HL-60 (cell line): ENCODE data around the gene BAAT.

Experiments
- DNase-seq, 2 experiments: peaks; one replicate each; pipeline ENCODE4 v3.0.0-alpha.2; 2010 to 2020; ENCODE audit warnings: low read depth in 1 of 2, low spot score in 1 of 2
- H3K27ac ChIP-seq: fragments of 250-450 bp; sonication (Bioruptor Pico); replicated peaks from 2 replicates; pipeline ENCODE4 v1.5.1; 2020; ENCODE audit warnings: mild to moderate bottlenecking, moderate library complexity
- H3K27me3 ChIP-seq: fragments of 250-450 bp; sonication (Bioruptor Pico); 2 replicates; pipeline ENCODE4 v1.5.1; 2021; ENCODE audit warnings: mild to moderate bottlenecking, moderate library complexity; ENCODE audit not compliant: insufficient read depth, poor library complexity, severe bottlenecking
- H3K4me3 ChIP-seq: replicated peaks from 2 replicates; pipeline ENCODE4 v1.5.1; 2011; ENCODE audit warnings: mild to moderate bottlenecking, control low read depth, low read length; ENCODE audit not compliant: insufficient read depth
- GABPA ChIP-seq: IDR thresholded peaks from 2 replicates; pipeline ENCODE4 v1.6.1; 2012; ENCODE audit warnings: low read depth
- POLR2AphosphoS5 ChIP-seq: IDR thresholded peaks from 2 replicates; pipeline ENCODE4 v1.6.1; 2012; ENCODE audit warnings: low read depth
- SPI1 ChIP-seq: IDR thresholded peaks from 2 replicates; pipeline ENCODE4 v1.6.1; 2012; ENCODE audit warnings: low read depth, mild to moderate bottlenecking, borderline replicate concordance
- TF ChIP-seq, protein P1 (sequence below): IDR thresholded peaks from 2 replicates; pipeline ENCODE4 v1.6.1; 2012; ENCODE audit warnings: low read depth; ENCODE audit not compliant: insufficient replicate concordance
- TF ChIP-seq, protein P2 (sequence below): IDR thresholded peaks from one replicate; pipeline ENCODE4 v1.5.1; 2011; ENCODE audit warnings: low read length, control low read depth, inconsistent platforms; ENCODE audit not compliant: insufficient read depth

Gene BAAT

DNA sequence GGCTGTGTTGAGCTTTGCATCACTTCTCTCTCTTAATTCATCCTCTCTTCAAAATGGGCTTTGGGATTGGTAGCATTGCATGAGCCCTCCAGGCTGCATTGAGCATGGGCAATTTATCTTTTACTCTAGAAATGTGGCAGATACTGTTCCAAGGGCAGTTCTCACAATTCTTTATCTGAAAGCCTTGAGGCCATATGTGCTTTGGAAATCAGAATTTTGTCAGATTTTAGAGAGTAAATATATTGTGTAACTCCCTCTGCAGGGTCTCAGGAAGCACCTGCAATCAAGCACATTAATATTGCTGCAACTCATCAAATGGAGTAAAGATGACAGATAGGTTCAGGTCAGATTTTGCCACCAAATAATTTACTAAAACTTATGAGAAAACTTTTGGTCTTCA lies 33.2 kb upstream of the BAAT start:
- TF ChIP-seq SPI1 (no peak), GABPA (no peak), POLR2AphosphoS5 (no peak)
- TF ChIP-seq, protein P1, sequence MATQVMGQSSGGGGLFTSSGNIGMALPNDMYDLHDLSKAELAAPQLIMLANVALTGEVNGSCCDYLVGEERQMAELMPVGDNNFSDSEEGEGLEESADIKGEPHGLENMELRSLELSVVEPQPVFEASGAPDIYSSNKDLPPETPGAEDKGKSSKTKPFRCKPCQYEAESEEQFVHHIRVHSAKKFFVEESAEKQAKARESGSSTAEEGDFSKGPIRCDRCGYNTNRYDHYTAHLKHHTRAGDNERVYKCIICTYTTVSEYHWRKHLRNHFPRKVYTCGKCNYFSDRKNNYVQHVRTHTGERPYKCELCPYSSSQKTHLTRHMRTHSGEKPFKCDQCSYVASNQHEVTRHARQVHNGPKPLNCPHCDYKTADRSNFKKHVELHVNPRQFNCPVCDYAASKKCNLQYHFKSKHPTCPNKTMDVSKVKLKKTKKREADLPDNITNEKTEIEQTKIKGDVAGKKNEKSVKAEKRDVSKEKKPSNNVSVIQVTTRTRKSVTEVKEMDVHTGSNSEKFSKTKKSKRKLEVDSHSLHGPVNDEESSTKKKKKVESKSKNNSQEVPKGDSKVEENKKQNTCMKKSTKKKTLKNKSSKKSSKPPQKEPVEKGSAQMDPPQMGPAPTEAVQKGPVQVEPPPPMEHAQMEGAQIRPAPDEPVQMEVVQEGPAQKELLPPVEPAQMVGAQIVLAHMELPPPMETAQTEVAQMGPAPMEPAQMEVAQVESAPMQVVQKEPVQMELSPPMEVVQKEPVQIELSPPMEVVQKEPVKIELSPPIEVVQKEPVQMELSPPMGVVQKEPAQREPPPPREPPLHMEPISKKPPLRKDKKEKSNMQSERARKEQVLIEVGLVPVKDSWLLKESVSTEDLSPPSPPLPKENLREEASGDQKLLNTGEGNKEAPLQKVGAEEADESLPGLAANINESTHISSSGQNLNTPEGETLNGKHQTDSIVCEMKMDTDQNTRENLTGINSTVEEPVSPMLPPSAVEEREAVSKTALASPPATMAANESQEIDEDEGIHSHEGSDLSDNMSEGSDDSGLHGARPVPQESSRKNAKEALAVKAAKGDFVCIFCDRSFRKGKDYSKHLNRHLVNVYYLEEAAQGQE, result no peak
- TF ChIP-seq, protein P2, sequence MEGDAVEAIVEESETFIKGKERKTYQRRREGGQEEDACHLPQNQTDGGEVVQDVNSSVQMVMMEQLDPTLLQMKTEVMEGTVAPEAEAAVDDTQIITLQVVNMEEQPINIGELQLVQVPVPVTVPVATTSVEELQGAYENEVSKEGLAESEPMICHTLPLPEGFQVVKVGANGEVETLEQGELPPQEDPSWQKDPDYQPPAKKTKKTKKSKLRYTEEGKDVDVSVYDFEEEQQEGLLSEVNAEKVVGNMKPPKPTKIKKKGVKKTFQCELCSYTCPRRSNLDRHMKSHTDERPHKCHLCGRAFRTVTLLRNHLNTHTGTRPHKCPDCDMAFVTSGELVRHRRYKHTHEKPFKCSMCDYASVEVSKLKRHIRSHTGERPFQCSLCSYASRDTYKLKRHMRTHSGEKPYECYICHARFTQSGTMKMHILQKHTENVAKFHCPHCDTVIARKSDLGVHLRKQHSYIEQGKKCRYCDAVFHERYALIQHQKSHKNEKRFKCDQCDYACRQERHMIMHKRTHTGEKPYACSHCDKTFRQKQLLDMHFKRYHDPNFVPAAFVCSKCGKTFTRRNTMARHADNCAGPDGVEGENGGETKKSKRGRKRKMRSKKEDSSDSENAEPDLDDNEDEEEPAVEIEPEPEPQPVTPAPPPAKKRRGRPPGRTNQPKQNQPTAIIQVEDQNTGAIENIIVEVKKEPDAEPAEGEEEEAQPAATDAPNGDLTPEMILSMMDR, result no peak
- Histone ChIP-seq H3K27me3 (no peaks in the 10 kb centered on the region), H3K4me3 (no peak overlapping the region), H3K27ac (no peak overlapping the region)
- DNase-seq, result no peak

DNA sequence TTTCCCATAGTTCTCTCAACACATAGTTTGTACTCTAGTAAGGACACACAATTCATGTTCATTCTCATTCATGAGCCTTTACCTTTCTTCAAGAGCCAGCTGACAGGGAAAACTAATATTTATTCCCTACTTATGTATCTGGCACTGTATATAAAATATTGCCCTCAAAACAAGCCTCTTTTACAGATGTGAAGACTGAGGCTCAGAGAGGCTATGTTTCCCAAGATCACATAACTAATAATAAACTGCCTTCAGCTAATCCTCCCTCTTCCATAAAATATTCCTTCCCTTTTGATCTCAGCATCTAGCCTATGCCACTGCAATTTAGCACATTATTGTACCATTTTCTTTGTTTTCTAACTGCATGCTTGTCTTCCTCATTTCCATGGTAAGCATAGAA lies 32.6 kb upstream of the BAAT start:
- DNase-seq, result no peak
- TF ChIP-seq, protein P2, result no peak
- no peak for TF ChIP-seq GABPA
- TF ChIP-seq, protein P1, result no peak
- TF ChIP-seq SPI1, result no peak
- no peak for TF ChIP-seq POLR2AphosphoS5
- Histone ChIP-seq H3K27ac (no peak overlapping the region), H3K27me3 (no peaks in the 10 kb centered on the region), H3K4me3 (no peak overlapping the region)

DNA sequence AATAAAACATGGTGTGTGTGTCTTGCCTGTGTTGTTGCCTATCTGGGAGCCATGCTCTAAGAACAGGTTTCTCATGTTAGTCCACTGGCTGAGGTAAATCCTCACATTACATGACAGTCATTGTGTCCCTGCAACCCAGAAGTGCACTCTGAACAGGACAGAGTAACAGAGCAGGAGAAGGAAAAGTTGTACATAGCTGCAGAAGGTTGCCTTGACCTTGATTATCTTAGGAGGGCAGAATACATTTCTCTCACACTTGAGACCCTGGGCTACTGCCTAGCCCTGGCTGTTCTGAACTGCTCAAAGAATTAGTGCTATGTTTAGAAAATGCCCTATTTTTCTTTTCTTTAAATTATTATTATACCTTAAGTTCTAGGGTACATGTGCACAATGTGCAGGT lies 30.8 kb upstream of the BAAT start:
- Histone ChIP-seq H3K27ac (no peak overlapping the region), H3K4me3 (no peak overlapping the region), H3K27me3 (no peaks in the 10 kb centered on the region)
- no peak for DNase-seq
- TF ChIP-seq, protein P2, result no peak
- TF ChIP-seq GABPA, result no peak
- TF ChIP-seq, protein P1, result no peak
- no peak for TF ChIP-seq POLR2AphosphoS5
- TF ChIP-seq SPI1, result no peak
